Measurements from ENCODE around the gene CASP10. TPM values are rescaled to one million over a fixed set of nuclear protein-coding genes. Genes with fewer than 3 reads are reported as not detected.

CASP10 gene
- 1.5 to 2.1 TPM (median 1.8 TPM) in 5 replicates for total RNA-seq (2022; extraction: Qiagen RNA extraction)

GRCh38 chr2:201182650-201183364 is at the start of gene CASP10:
Gene CASP10, plus strand, starts transcription at chr2:201183141. Its CDS starts 2,637 bp downstream, at chr2:201185778.

GRCh38 chr2:201260302-201260800 is 77.4 kb downstream of the CASP10 start, which contains the start of gene CASP8:
Gene CASP8, plus strand, starts transcription at chr2:201260536. Its CDS starts 5,951 bp downstream, at chr2:201266487.

Other genes starting within 250 kb of the CASP10 start
- gene ORC2, start 219.5 kb upstream of the CASP10 start, total RNA-seq (2022; extraction: Qiagen RNA extraction), result 10.8 to 14.1 TPM (median 13.4 TPM) in 5 replicates
- gene HYCC2, start 111.5 kb upstream of the CASP10 start, total RNA-seq (2022; extraction: Qiagen RNA extraction), result 3.0 to 6.0 TPM (median 4.9 TPM) in 5 replicates
- 130 to 169 TPM (median 138 TPM) in 5 replicates for gene NDUFB3, start 111.1 kb upstream of the CASP10 start, total RNA-seq (2022; extraction: Qiagen RNA extraction)
- gene CFLAR, start 67.0 kb upstream of the CASP10 start, total RNA-seq (2022; extraction: Qiagen RNA extraction), result 77.6 to 109 TPM (median 97.5 TPM) in 5 replicates
- 27.3 to 35.7 TPM (median 32.0 TPM) in 5 replicates for gene CASP8, start 77.4 kb downstream of the CASP10 start, total RNA-seq (2022; extraction: Qiagen RNA extraction)
- 0.13 to 0.14 TPM in 2 of 5 replicates, not detected in the others for gene FLACC1, start 174.2 kb downstream of the CASP10 start, total RNA-seq (2022; extraction: Qiagen RNA extraction)